Embryonic facial prominence (tissue), 1 donor: ENCODE results near the gene DCTD.
"Not testable (repeated sequence)": the region's sequence is repeated elsewhere in the genome, so short reads cannot be mapped to it uniquely, and the experiment has no call there.

ENCODE experiments used
- DNase-seq: peaks from one replicate; pipeline ENCODE4 v3.0.0-alpha.2; 2016; ENCODE audit errors: extremely low spot score

The DCTD gene

DNA sequence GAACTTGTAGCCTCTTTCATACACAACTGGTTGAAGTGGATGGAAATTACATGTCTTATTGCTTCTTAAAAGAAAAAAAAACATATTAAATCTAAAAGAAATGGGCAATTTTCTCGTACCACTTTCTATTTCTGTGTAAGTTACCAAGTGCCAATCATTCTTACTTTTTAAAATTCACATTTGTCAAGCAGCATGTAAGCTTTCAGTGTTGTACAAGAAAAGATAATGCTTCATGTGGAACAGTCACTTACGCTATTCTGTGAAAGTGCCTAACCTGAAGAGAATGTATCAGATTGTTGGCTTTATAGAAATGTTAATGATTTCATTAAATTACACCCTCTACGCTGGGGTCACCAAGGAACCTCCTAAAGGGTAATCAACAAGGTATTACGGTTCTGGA is 4.4 kb upstream of the DCTD start:
- DNase-seq: no peak

DNA sequence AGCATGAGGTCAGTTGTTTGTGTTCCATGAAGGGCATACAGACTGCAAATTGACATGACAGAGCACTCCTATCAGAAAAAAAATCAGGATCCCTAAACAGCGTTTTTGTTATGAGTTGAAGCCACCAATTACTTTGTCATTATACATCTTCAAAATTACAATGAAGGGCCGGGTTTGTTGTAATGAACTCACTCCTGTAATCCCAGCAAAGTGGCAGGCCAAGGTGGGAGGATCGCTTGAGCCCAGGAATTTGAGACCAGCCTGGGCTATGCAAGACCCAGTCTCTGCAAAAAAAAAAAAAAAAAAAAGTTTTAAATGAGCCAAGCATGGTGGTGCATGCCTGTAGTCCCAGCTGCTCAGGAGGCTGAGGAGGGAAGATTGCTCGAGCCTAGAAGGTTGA is 3.5 kb upstream of the DCTD start:
- DNase-seq: no peak

DNA sequence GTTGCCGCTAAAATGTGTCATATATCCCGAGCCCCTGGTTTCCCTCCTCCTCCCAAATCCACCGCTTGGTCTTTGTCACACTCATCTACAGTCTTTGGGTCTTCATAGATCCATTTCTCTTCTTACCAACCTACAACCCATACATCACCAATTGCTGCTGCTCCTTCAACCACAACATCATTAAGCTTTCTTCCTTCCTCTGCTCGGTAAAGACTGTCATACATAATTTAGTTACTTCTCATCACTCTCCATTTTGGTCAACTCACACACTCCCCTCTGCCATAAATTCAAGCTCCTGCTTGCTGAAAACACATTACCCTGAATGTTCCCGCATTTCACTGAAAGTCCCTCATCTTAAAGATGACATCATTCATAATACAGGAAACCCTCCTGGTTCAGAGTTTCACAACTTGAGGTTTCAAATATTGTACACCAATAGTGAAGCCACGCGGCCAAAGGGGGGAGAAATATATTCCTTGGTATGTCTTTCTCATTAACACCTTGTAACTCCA is 1.7 kb upstream of the DCTD start:
- no peak for DNase-seq

DNA sequence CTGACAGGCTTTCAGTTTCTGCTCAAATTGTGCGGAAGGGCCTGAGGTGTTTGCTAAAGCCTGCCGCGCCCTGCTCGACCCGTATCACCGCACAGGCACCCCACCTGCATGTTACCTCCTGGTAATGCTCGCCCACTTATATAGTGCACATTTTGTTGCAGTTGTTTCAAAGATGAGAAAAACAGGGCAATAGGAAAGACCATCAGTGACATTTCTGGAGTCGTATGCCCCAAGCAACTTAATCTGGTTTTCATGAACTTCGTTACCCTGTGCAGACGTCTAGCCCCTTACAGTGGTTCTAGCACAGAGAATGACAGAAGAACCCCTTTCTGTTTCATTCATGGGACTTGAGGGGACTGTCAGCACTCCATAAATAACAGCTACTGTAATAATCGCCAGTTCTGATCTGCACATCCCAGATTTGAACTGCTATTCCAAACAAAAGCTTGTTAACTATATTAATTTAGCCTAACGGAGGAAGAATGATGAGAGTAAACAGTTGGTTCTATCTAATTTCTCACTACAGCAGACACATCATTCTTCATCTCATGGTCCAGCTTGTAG is 940 bp upstream of the DCTD start:
- DNase-seq: no peak

DNA sequence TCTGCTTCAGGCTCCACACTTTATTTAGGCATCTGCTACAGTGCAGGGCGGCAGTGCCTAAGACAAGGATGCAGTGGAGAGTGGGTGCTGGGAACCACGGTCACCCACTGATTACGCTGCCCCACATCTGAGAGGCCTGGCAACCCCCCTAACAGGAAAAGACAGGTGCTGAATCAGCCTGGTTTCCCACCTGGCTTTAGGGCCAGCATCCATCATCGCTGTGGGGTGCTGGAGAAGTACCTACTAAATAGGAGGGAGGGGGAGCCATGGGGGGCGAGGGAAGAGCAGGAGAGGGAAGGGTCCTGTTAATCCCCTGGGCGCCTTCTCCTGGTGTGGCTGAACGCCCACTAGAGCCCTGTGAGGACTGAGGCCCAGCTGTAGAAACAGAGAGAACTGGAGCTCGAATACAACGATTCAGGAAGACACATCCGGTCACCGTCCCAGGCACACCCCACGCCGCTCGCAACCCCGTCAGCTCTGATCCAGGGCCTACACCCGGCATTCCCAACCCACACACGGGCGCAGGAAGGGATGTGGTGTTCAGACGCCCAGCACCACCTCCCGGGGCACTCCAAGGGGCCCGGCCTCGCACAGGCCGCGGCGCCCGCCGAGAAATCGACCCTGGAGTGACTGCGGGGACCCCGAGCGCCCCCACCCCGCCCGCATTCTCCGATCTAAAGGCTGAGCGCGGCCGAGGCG is 554 bp downstream of the DCTD start:
- peak; percentile 36 for DNase-seq

DNA sequence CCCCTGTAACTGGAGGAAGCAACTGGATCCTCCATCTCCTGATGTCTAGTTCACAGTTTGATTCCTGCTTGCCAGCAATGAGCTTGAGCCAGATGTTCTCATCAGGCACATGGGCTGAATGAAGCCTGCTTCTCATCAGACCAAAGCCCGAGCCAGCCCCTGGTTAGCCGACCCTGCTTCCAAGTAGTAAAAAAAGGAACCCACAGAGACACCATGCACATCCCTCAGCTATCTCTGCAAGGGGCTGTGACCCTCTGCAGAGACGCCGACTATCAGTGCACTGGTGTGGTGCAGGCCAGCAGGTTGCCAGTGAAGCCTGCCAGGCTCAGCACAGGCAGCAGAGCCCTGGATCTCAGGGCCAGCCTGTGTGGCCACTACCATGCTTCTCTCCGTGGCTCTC is 2.8 kb downstream of the DCTD start:
- no peak for DNase-seq

DNA sequence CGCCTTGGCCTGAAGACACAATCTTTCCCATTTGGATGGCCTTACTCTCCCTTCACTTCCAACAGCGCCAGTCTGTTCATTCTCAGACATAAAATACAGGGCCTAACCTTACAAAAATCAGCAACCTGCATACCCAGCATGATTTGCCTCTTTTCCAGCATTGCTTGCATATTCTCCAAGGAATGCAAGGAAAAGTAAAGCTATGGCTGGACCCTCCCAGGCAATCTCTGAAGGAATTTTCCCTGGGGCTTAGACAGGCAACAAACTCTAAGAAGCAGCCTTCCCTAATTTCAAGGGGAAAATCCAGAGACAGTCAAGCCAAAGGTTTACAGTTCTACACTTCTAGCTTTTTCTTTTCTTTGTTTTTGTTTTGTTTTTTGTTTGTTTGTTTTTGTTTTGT is 3.6 kb downstream of the DCTD start:
- no peak for DNase-seq

DNA sequence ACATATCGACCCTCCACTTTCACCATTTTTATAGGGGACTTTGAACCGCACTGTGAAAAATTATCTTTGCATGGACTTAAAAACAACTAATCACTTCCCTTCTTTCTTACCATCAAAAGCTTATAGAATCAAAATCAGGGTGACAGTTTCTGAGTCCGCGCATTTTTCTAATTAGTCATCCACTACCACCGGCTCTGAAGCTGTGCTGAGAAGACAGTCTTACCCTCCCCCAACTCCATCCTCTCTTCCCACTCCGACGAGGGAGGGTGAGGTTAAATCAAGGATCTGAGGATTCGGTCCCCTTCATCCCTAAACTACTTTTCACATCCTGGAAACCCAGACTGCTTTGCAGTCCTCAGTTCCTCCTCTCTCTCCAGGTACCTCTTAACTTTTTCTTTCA is 4.2 kb downstream of the DCTD start:
- no peak for DNase-seq

DNA sequence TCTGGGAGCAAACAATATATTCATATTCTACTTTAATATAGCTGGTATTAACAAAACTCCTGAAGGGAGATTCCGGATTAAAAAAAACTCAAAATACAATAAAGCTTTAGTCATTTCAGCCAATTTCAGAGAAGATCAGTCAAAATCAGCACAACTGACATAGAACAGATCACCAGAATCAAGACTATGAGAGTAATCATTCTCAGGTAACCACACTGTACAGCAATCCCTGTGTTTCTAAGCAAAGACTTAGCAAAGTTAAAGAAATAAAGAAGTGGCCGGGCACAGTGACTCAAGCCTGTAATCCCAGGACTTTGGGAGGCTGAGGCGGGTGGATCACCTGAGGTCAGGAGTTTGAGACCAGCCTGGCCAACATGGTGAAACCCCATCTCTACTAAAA is 9.1 kb downstream of the DCTD start:
- no peak for DNase-seq

DNA sequence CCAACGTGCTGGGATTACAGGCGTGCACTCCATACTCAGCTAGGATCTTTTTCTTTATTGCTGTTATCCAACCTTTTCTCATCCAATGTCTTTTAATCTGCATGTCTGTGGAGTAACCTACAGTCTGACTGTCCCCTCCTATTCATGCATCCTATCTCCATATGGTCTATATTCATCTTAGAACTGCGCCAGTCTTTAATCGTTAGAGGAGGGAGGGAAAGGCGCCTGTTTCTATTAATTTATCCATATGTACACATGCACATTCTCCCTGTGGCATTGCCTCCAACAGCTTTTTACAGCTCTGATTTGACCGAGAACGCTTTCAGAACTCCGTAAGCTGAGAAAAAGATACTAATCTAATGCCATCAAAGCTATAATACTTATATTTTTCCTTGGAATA is 9.8 kb downstream of the DCTD start:
- no peak for DNase-seq

DNA sequence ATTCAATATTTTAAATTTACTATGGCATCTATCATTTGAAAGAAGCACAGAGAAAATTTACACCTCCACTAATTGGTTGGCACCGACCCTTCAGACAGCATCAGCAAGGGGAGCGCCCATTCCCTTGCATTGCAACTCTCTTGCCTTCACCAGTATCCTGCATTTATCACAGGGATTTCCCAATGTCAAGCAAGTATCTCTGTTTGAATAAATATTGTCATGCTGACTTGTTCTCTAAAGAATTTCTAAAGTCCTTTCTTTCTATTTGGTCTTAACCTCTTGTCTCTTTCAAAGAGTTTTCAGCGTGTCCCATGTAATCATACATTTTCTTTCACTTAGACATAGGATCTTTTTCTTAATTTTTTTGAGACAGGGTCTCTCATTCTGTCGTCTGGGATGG is 10.4 kb downstream of the DCTD start:
- no peak for DNase-seq

DNA sequence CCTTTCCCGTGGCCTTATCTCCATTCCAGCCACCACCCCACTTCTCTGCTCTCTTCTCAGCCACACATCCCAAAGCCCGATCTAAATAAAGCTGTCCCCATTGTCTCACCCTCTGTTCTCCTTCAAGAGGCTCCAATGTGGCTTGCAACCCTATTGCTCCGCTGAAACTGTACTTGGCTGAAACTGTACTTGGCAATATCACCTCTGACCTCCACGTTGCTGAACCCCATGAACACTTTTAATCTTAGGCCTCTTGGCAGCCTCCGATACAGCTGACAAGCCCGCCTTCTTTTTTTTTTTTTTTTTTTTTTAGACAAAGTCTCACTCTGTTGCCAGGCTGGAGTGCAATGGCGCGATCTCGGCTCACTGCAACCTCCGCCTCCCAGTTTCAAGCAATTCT is 12.1 kb downstream of the DCTD start:
- no peak for DNase-seq

DNA sequence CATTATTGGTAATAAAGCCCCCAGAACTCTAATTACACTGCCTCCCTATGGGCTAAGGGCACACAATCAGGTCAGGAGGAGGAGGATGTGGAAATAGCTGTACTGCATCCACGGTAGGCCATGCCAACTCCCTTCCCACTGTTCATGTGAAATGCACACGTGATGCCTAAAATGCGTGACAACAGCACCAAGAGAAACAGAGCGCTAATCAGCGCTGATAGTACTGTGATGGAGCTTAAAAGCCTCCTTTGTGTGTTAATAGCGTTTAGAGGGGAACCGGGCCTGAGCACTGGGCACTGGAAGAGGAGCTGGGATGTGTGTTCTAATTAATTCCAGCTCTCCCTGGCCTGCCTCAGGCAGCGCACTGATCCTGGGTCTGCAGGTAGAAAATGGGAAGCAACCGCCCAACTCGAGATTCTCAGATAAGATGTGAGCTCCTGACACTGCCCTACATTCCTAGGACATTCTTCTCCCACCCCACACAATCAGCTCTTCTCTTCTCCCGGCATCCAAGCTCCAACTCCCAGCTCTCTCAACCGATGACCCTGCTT is 12.9 kb downstream of the DCTD start:
- DNase-seq: no peak

DNA sequence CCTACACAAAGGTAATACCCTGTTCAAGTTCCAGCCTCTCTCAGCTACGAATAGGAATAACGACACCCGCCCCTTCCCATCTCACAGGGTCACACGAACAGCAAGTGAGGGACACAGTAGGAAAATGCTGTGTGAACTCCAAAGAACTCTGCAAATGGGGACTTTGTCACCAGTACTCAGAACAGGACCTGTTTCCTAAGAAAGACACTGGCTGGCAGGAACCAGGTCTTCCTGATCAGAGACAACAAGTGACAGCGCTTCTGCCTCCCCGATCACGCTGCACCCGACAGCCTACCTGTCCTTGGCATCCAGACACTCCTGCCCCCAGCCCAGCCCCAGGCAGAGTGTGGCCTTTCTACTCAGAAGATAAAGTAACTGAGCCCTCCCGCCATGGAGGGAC is 14.2 kb downstream of the DCTD start:
- no peak for DNase-seq

DNA sequence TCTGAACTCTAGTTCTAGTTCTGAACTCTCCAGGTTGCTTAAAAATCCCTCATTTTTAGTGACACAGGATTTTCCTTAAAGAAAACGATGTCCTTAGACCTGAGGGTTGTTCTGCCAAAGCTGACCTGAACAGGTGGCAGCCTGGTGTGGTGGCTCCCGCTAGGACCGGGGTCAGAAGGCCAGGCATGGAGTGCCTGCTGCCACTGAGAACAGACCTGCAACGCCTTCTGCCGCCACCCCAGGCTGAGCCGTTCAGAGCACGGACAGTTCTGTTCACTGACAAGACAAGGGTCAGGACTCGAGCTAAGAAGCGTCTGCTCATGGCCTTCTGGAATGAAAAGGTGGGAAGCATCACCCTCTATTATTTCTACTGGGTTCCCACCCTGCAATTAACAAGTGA is 15.8 kb downstream of the DCTD start:
- no peak for DNase-seq

DNA sequence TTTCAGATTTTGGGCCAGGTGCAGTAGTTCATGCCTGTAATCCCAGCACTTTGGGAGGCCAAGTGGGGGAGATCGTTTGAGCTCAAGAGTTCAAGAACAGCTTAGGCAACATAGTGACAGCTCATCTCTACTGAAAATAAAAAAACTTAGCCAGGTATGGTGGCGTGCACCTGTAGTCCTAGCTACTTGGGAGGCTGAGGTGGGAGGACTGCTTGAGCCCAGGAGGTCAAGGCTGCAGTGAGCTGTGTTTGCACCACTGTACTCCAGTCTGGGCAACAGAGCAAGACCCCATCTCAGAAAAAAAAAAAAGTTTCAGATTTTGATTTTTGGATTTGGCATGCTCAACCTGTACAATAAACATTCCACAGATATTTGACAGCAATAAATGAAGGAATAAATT is 17.2 kb downstream of the DCTD start:
- not testable (repeated sequence) for DNase-seq

DNA sequence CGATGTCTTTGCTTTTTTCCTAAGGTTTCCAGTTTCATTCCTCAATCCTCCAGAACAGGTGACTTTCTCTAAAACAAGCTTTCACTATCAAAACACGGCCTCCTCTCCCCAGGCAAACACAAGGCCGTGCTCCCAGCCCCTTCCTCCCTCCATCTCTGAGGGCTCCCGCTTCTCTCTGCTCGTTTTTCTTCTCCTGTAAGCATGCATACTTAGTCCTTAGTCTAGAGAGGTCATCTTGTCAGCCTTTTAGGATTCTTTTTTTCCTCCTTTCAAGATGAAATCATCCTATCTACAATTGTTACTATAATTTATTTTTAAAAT is 18.7 kb downstream of the DCTD start:
- no peak for DNase-seq

DNA sequence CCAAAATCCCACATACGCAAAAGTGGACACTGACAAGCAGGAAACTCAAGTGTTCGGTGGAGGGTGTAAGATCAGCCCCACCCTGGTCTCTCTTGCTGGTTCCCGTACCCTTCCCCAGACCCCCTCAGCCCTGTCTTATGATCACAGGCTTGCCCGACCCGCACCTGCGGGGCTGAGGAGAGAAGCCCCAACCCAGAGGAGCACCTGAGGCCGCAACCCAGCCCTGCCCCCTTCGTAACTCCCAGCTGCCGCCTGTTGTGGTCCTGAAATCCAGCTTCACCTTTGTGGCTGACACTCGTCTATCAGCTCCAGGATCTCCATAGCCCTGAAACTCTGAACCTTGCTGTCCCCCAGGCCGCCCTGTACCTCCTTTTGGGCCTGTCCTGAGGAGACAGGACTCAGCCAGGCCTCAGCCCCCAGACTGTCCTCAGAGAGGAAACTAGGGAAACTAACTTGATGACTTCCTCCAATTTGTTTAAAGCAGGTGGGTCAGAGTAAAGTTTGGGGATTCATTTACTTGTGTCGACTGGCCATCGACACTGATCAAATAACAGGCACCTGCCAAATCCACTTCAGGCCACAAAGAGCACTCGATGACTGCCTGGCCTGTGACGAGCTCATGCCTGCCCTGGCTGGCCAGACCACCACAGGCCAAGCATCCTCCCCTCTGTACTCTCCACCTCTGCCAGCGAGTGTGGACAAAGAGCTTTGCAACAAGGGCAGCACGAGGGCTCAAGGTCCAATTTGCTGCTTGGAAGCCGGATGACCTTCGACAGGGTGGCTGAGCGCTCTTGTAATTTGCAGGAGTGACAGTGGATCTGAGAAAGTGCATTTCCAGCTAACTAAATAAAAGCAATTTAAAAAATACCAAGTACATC is 19.3 kb downstream of the DCTD start:
- DNase-seq: no peak

DNA sequence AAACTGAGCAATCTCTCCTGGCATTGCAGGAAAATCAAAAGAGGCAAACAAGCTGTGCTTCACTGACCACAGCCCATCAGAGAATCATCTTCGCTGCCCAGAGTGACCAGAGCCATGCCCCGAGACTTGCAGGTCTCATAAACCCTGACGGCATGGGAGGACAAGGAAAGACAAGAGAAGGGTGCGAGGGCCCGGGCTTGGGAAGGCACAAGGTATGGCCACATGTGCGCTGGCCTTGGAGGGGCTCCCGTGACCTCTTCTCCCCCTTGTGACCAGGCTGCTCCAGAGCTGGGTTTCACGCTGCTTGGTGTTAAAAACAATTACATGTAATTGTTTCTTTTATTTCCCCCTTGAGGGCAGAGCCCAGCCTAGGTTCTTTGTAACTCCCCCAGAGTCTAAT is 20.8 kb downstream of the DCTD start:
- no peak for DNase-seq

DNA sequence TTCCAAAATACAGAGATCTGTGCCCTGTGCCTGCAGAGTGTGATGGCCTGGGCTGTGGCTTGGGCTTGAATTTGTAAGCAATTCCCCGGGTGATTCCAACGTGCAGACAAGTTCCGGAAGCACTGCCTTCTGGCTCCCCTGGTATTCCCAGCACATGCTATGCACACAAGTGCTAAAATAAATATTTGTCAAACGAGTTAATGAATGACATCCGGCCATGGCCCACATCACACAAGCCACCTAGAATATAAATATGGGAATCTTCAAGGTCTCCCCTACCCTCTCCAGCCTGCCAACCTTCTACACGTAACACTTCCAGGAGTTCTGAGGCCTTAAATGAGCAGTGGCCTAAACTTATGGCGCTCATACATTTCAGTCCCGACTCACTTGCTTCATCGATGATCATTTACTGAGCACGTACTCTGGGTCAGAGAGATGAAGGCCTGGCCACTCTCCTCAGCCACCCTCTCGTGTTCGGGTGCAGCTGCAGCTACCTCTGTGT is 21.3 kb downstream of the DCTD start:
- no peak for DNase-seq

DNA sequence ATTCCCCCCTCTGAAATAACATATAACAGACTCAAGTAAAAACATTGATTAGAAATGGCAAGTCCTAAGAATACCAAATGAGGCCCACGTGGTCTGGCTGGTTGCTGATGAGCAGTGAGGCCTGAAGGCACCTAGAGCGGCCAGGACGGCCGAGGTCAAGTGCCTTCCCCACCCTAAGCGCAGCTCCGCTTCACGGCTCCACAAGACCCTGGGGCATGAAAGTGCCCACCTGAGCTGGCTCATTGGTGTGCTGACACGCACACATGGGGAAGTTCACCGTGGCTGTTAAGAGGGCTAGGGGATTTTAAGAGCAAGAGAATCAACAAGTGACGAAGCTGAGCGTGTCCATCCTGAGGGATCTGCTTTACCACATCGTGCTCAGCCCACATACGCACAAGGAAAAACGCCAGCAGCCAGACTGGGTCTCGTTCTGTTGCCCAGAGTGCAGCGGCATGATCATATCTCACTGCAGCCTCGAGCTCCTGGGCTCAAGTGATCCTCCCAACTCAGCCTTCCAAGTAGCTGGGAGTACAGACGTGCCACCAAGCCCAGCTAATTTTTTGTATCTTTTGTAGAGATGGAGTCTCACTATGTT is 22.4 kb downstream of the DCTD start:
- DNase-seq: no peak

DNA sequence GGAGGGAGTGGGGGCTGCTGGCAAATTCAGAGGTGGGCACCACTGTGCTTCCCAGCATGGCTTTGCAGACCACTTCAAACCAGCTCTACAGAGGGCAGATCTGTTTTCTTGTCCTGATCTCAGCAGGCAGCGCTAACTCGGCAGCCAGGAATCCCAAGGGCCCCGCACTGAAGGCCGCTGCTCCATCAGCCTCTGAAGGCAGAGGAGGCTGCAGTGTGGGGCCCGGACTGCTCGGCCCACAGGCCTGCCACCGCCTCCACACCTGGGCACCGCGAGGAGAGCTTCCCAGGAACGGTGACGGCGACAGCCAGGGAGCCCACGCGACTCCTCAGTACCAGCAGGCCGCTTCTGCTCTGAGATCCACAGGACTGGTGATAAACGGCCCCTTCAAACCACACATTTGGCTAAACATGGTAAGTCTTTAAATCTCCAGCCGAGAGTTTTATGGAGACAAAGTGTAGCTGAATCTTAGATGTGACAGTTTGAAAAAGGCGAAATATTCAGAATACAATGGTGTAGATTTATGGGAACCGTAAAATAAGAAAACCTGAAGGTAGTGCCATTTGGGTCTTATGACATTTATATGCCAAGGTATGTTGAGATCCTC is 23.6 kb downstream of the DCTD start:
- DNase-seq: no peak
